CD14-positive monocyte (primary cell): ENCODE measurements around the gene SLC10A7. TPM values are rescaled to one million over a fixed set of nuclear protein-coding genes. Genes with fewer than 3 reads are reported as not detected.

Experiments used
- DNase-seq, 3 donors: peaks; one replicate each; pipeline ENCODE4 v3.0.0-alpha.2; 2011 to 2022
- H2AFZ ChIP-seq: 2 replicates; pipeline ENCODE4 v1.6.0; 2012; ENCODE audit warnings: mild to moderate bottlenecking, low read depth, low read length, inconsistent platforms; ENCODE audit not compliant: insufficient read depth, poor library complexity, severe bottlenecking
- H3K27ac ChIP-seq, 2 donors: 1 replicate in 1 of 2; 2 replicates in 1 of 2; pipeline ENCODE4 v1.5.1; 2012 to 2013; ENCODE audit warnings: low read length in 2 of 2, control low read depth in 1 of 2, inconsistent platforms in 1 of 2, low read depth in 1 of 2, mild to moderate bottlenecking in 1 of 2
- H3K27me3 ChIP-seq, 2 donors: one replicate each; pipeline versions ENCODE4 v1.6.0 to v1.6.1; 2011 to 2013; ENCODE audit warnings: low read length in 2 of 2; ENCODE audit not compliant: control insufficient read depth in 2 of 2, insufficient read depth in 2 of 2
- H3K36me3 ChIP-seq, 2 donors: replicated peaks in 1 of 2; 1 replicate in 1 of 2; 2 replicates in 1 of 2; pipeline versions ENCODE4 v1.5.1 to v1.6.1; 2012 to 2013; ENCODE audit warnings: low read length in 2 of 2, control low read depth in 1 of 2, inconsistent platforms in 1 of 2, mild to moderate bottlenecking in 1 of 2; ENCODE audit not compliant: insufficient read depth in 2 of 2, control insufficient read depth in 1 of 2
- H3K4me1 ChIP-seq, 2 donors: 1 replicate in 1 of 2; 2 replicates in 1 of 2; pipeline versions ENCODE4 v1.5.1 to v1.6.1; 2012 to 2013; ENCODE audit warnings: low read length in 2 of 2, control low read depth in 1 of 2, inconsistent platforms in 1 of 2, mild to moderate bottlenecking in 1 of 2, moderate library complexity in 1 of 2; ENCODE audit not compliant: insufficient read depth in 2 of 2, control insufficient read depth in 1 of 2
- H3K4me2 ChIP-seq: replicated peaks from 2 replicates; pipeline ENCODE3; 2012; ENCODE audit warnings: low read length, moderate library complexity, mild to moderate bottlenecking; ENCODE audit not compliant: poor library complexity, severe bottlenecking; ENCODE audit errors: extremely low read depth
- H3K4me3 ChIP-seq, 3 experiments: fragments of 200-600 bp in 1 of 3; sonication (generic) in 1 of 3; replicated peaks in 1 of 3; 1 replicate in 2 of 3; 2 replicates in 1 of 3; pipeline ENCODE4 v1.5.1; 2011 to 2013; ENCODE audit warnings: low read length in 3 of 3, mild to moderate bottlenecking in 3 of 3, control low read depth in 2 of 3, low read depth in 2 of 3, inconsistent platforms in 1 of 3, moderate library complexity in 1 of 3
- H3K79me2 ChIP-seq: 2 replicates; pipeline ENCODE4 v1.6.0; 2012; ENCODE audit warnings: mild to moderate bottlenecking, control low read depth, inconsistent platforms, low read length, moderate library complexity; ENCODE audit not compliant: insufficient read depth
- H3K9ac ChIP-seq: 2 replicates; pipeline ENCODE4 v1.6.0; 2017; ENCODE audit warnings: low read length, mild to moderate bottlenecking; ENCODE audit not compliant: insufficient read depth, poor library complexity, severe bottlenecking
- H3K9me3 ChIP-seq, 2 donors: replicated peaks in 1 of 2; 1 replicate in 1 of 2; 2 replicates in 1 of 2; pipeline versions ENCODE4 v1.5.1 to v1.6.1; 2012 to 2013; ENCODE audit warnings: low read length in 2 of 2, control low read depth in 1 of 2; ENCODE audit not compliant: control insufficient read depth in 1 of 2, insufficient read depth in 1 of 2
- H4K20me1 ChIP-seq: 2 replicates; pipeline ENCODE4 v1.6.0; 2012; ENCODE audit warnings: mild to moderate bottlenecking, low read length, control low read depth, moderate library complexity; ENCODE audit not compliant: insufficient read depth
- H3K27ac Mint-ChIP-seq, 7 donors: one replicate each; pipeline ENCODE4 v1.8.0; 2020; ENCODE audit warnings: mild to moderate bottlenecking in 7 of 7, mixed read lengths in 7 of 7, moderate library complexity in 6 of 7, inconsistent platforms in 2 of 7
- H3K27me3 Mint-ChIP-seq, 3 donors: one replicate each; pipeline ENCODE4 v1.8.0; 2021 to 2022; ENCODE audit warnings: low read depth in 3 of 3, mild to moderate bottlenecking in 3 of 3, mixed read lengths in 3 of 3, moderate library complexity in 3 of 3, inconsistent platforms in 1 of 3
- H3K36me3 Mint-ChIP-seq, 2 donors: one replicate each; pipeline ENCODE4 v1.8.0; 2020; ENCODE audit warnings: mixed read lengths in 2 of 2, inconsistent platforms in 1 of 2, mild to moderate bottlenecking in 1 of 2
- H3K4me1 Mint-ChIP-seq: one replicate; pipeline ENCODE4 v1.8.0; 2020; ENCODE audit warnings: mild to moderate bottlenecking, mixed read lengths
- H3K4me3 Mint-ChIP-seq, 2 donors: one replicate each; pipeline ENCODE4 v1.8.0; 2020; ENCODE audit warnings: mild to moderate bottlenecking in 2 of 2, mixed read lengths in 2 of 2, moderate library complexity in 1 of 2
- H3K9me3 Mint-ChIP-seq, 7 donors: one replicate each; pipeline ENCODE4 v1.8.0; 2020 to 2022; ENCODE audit warnings: mixed read lengths in 7 of 7, mild to moderate bottlenecking in 6 of 7, moderate library complexity in 6 of 7, inconsistent platforms in 2 of 7
- CTCF ChIP-seq: fragments of 200-600 bp; IDR thresholded peaks from one replicate; pipeline ENCODE4 v1.8.0; 2022; ENCODE audit warnings: antibody characterized with exemption, mild to moderate bottlenecking
- WGBS: methylation state at CpG from one replicate; pipeline ENCODE4 v1.1.5; 2013; ENCODE audit warnings: missing lambda C conversion rate; ENCODE audit not compliant: insufficient coverage; 5-methylcytosine and 5-hydroxymethylcytosine counted together
- intact Hi-C, 2 donors: fragments of 100-400 bp; cut with micrococcal nuclease; formaldehyde crosslinking; loops; one replicate each; pipeline versions ENCODE4 v1.15.0 to v1.15.1; 2023
- polyA plus RNA-seq, 3 donors: library from polyadenylated mRNA; depleted of rRNA in 1 of 3; unstranded in 2 of 3; stranded (reverse) in 1 of 3; fragments of 300-500 nt in 2 of 3; fragments of >200 nt in 1 of 3; fragmentation: Illumina TruSeq in 2 of 3; gene quantifications; 1 replicate in 2 of 3; 2 replicates in 1 of 3; pipeline ENCODE4 v1.2.3, GENCODE V29; 2012 to 2021

SLC10A7 gene
- polyA plus RNA-seq, 3 donors, result 6.6 to 8.3 (median 6.8) TPM

DNA sequence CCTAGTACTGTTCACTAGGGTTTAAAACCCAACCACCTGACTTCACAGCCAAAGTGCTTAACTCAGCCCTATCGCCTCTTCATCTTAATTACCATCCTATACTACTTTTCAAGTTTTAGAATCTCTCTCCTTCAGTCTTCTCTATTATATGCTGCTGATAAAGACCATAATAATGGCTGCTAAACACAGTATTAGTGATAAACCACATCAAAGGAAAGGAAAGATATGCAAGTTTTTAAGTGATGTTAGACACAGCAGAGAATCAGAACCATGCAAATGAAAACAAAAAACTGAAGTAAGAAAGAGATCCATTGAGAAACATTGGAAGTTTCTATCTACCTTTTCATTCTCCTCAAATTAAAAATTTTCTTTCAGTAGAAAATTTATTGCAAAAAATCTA lies 206.6 kb downstream of the SLC10A7 start:
- Mint-ChIP-seq H3K27me3 (no peaks in the 10 kb centered on the region), H3K4me1 (no peaks in the 10 kb centered on the region), H3K9me3 (no peaks in the 10 kb centered on the region), H3K27ac (no peak overlapping the region), H3K4me3 (no peak overlapping the region), H3K36me3 (no peaks in the 10 kb centered on the region)
- no peak for TF ChIP-seq CTCF
- intact Hi-C loops, result no loop called here
- WGBS, result no CpG with 5 or more reads among the region's 1 CpG
- H3K9ac ChIP-seq, result no peak overlapping the region
- H3K4me1 ChIP-seq, result no peaks in the 10 kb centered on the region
- no peaks in the 10 kb centered on the region for H3K9me3 ChIP-seq
- H4K20me1 ChIP-seq, result no peaks in the 10 kb centered on the region
- H3K4me2 ChIP-seq, result no peak overlapping the region
- no peak overlapping the region for H3K27ac ChIP-seq
- no peak overlapping the region for H2AFZ ChIP-seq
- no peak overlapping the region for H3K4me3 ChIP-seq
- no peaks in the 10 kb centered on the region for H3K79me2 ChIP-seq
- no peak for DNase-seq
- H3K27me3 ChIP-seq, result no peaks in the 10 kb centered on the region
- no peaks in the 10 kb centered on the region for H3K36me3 ChIP-seq

- Histone ChIP-seq H4K20me1 (no peaks in the 10 kb centered on the region), H3K4me1 (no peaks in the 10 kb centered on the region), H3K27ac (no peak overlapping the region), H3K36me3 (no peaks in the 10 kb centered on the region), H3K27me3 (no peaks in the 10 kb centered on the region), H3K9me3 (no peaks in the 10 kb centered on the region), H3K79me2 (no peaks in the 10 kb centered on the region), H3K9ac (no peak overlapping the region), H2AFZ (no peak overlapping the region), H3K4me3 (no peak overlapping the region), H3K4me2 (no peak overlapping the region)
- Mint-ChIP-seq H3K4me3 (no peak overlapping the region), H3K27ac (no peak overlapping the region), H3K36me3 (no peaks in the 10 kb centered on the region), H3K4me1 (no peaks in the 10 kb centered on the region), H3K27me3 (no peaks in the 10 kb centered on the region), H3K9me3 (no peaks in the 10 kb centered on the region)
- no peak for DNase-seq
- intact Hi-C loops, result no loop called here
- no CpG with 5 or more reads among the region's 3 CpGs for WGBS
- no peak for TF ChIP-seq CTCF
These were observed 210.3 kb downstream of the SLC10A7 start for GRCh38 chr4:146311238-146311970.
